Superior temporal gyrus (tissue), 1 donor: Measurements from ENCODE around the gene CHKB.
"Not testable (repeated sequence)": the region's sequence is repeated elsewhere in the genome, so short reads cannot be mapped to it uniquely, and the experiment has no call there.

ENCODE experiments used
- DNase-seq: peaks from one replicate; pipeline ENCODE4 v3.0.0-alpha.2; 2016; ENCODE audit errors: extremely low spot score

Gene CHKB, protein sequence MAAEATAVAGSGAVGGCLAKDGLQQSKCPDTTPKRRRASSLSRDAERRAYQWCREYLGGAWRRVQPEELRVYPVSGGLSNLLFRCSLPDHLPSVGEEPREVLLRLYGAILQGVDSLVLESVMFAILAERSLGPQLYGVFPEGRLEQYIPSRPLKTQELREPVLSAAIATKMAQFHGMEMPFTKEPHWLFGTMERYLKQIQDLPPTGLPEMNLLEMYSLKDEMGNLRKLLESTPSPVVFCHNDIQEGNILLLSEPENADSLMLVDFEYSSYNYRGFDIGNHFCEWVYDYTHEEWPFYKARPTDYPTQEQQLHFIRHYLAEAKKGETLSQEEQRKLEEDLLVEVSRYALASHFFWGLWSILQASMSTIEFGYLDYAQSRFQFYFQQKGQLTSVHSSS

DNA sequence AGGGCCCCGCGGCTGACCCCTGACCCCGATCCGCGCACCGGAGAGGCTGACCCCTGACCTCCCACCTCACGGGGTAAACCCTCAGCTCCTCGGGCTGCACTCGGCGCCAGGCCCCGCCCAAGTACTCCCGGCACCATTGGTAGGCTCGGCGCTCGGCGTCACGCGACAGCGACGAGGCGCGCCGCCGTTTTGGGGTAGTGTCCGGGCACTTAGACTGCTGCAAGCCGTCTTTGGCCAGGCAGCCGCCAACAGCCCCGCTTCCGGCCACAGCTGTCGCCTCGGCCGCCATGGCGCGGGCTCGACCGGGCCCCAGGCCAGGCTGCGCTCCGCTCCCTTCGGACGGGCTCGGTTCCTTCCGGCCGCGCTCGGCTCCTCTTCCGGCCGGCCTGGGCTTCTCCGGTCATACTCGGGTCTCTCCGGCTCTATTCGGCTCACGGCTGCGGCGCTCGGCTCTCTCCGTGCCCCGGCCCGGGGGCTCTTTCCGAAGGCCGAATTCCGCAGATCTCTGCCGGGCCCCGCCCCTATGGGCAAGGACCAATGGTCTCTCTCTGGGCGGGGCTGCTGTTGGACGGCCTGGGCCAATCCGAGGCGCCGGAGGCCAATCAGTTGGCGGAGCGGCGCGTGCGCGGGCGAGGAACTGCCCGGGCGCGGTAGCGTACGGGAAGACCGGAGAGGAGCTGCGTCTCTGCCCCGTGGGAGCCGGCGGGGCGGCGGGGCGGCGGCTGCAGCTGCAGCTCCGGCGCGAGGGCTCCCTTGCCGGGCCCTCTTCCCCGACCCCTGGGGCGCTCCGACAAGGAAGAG, at the start of gene CHKB:
Gene CHKB (minus strand): TSS at position 357 of the 801 bp plus-strand sequence. CDS start 68 bp downstream, at position 289.
- peak; percentile 99 for DNase-seq

DNA sequence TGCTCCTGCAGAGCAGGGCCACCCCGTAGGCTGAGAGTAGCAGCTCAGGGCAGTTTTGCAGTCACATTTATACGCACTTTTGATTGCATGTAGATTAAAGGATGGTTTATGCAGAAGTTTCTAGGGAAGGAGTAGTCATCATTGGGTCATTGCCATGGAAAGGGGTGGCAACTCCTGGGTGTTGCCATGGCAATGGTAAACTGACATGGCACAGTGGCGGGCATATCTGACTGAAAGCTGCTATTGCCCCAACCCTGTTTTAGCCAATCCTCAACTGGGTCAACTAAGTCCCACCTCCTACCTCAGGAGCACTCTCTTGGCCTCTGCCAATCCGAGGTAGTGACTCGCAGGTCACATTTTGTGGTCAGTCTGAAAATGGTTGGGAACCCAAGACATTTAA, 47.7 kb upstream of the CHKB start:
- no peak for DNase-seq

DNA sequence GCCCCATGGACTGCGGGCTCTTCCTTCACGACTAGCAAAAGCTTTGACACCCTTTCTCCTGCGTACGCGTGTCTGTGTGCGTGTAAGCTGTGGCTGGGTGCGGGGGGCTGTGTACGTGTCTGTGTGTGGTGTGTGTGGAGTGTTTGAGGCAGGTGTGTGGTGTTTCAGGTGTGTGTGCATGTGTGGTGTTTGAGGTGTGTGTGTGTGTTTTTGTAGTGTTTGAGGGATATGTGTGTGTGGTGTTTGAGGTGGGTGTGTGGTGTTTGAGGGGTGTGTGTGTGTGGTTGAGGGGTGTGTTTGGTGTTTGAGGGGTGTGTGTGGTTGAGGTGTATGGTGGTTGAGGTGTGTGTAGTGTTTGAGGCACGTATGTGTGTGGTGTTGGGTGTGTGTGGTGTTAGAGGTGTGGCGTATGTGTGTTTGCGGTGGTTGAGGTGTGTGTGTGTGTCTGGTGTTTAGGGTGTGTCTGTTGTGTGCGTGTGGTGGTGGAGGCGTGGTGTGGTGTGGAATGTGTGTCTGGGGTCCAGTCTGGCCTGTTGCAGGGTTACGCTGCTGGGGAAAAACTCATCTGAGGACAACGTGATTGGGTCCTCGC, 46.0 kb upstream of the CHKB start:
- DNase-seq, result no peak

DNA sequence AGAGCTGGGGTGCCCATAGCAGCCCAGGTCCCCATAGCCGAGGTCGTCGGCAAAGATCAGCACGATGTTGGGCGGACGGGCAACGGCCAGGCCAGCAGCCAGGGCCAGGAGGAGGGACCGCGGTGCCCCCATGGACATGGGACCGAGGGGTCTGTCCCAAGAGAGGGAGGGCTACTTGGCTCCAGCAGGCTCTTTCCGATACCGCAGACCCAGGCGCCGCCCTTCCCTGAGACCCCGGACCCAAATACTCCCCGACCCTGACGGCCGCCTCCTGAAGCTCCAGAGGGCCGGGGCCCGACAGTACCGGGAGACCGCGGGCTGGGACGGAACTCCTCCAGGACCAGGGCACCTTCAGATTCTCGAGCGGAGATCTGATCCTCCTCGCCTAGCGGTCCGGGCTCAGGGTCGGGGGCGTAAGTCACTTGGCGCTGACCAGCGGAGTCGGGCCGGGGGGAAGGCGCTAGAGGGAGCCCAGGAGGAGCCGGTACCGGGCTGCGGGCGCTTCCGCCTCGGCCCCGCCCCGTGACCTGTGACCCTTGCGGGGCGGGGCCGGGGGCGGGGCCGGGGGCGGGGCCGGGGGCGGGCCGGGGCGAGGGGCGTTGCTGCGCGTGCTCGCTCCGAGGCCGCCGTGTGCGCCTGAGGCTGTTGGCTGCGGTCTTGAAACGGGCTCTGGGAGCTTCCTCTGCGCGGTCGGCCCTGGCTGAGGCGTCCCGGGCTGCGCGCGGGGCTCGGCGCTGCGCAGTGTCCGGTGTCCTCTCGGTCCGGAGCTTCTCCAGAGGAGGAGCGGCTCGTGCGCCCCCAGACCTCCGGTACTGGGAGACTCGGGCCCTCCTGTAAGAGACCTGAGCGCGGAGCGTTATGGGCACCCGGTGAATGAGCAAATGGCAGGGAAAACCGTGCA, 45.2 kb upstream of the CHKB start, which contains the start of gene ARSA:
Gene ARSA (minus strand): TSS at position 511 of the 901 bp plus-strand sequence. CDS start 373 bp downstream, at position 138.
- DNase-seq, result peak; percentile 73

DNA sequence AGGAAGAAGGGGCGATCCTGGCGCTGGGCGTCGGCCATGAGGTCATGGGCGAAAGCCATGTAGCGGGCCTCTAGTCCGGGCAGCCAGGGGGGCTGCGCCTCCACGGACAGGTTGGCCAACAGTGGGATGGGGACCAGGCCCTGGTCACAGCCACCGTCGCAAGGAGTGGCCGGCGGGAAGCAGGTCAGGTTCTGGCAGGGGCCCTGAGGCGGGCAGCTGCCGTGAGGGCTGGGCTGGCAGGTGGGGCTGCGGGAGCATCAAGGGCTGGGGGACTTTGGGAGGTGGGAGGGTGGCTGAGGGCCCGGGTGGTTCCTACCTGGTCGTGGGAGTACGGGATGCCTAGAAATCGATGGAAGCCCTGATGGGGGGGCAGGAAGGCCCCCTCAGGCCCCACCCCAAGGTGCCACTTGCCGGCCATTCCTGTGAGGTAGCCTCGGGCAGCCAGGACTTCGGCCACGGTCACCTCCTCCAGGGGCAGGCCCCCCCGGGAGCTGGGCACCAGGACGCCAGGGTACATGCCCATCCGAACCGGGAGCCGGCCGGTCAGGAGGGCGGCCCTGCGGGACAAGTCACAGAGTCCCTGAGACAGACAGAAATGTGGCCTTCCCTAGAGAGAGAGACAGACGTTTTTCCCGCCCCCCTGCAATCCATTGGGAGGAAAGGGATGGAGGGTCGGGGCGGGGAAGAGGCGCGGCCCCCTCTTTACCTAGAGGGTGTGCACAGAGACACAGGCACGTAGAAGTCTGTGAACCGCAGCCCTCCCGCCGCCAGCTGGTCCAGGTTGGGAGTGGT, 44.4 kb upstream of the CHKB start:
- DNase-seq, result no peak

DNA sequence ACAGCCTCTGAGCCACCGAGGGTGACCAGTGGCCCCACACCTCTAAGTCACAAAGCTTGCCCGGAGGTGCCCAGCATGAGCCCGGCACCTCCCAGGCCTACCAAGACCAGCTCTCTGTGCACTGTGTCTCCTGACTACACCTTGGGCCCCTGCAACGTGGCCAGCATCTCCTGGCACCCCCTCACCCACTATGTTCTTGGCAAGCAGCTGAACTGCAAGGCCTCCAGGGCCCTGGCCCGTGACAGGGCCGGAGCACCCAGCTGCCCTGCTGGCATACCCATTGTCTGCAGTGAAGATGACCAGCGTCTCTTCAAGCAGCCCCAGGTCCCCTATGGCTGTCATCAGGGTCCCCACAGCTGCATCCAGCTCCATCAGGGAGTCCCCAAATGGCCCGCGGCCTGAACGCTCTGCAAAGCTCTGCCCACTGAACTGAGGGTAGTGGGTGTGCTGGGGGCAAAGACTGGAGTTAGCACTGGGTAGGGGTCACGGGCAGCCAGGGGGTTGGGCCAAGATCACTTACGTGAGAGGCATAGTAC, 43.7 kb upstream of the CHKB start:
- DNase-seq, result no peak

DNA sequence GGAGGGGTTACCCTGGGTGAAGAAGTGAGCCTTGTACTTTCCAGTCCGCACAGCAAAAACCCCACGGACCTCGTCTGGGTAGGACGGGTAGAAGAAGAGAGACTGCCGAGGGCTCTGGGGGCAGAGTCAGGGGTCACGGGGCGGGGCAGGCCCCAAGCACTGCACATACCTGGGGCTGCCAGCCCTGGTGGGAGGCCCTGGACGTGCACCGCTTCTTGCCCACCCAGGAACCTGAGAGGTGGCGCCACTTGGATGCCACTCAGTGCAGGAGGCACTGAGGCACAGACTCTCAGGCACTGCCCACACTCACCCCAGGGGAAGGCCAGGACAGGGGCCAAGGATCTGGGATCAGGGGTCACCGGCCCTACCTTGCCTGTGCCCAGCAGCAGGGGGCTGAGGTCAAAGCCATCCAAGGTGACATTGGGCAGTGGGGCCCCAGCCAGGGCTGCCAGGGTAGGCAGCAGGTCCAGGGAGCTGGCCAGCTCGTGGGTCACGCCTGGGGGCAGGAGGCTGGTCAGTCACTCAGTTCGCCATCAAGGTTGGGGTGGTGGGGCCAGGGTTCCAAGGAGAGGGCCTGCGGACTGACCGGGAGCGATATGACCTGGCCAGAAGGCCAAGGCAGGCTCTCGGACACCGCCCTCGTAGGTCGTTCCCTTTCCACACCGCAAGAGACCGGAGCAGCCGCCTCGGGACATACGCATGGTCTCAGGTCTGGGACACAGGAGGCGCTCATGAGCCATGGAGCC, 43.1 kb upstream of the CHKB start:
- no peak for DNase-seq

DNA sequence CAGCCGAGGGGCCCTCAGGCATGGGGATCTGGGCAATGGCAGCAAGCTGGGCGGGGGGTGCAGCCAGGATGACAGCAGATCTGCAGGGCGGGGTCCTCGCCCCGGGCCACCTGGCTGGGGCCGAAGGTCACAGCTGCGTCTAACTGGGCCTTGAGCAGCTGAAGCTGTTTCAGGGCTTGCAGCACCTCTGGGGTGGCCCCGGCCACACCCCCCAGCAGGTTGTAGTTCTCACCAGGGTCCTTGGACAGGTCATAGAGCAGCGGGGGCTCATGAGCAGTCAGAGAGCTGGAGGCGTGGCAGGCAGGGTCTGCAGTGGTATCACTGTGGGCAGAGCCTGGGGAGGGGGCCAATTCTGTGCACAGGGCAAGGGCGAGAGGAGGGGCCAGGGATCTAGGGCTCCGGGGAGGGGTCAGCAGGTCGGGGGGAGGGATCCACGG, 42.5 kb upstream of the CHKB start:
- no peak for DNase-seq

DNA sequence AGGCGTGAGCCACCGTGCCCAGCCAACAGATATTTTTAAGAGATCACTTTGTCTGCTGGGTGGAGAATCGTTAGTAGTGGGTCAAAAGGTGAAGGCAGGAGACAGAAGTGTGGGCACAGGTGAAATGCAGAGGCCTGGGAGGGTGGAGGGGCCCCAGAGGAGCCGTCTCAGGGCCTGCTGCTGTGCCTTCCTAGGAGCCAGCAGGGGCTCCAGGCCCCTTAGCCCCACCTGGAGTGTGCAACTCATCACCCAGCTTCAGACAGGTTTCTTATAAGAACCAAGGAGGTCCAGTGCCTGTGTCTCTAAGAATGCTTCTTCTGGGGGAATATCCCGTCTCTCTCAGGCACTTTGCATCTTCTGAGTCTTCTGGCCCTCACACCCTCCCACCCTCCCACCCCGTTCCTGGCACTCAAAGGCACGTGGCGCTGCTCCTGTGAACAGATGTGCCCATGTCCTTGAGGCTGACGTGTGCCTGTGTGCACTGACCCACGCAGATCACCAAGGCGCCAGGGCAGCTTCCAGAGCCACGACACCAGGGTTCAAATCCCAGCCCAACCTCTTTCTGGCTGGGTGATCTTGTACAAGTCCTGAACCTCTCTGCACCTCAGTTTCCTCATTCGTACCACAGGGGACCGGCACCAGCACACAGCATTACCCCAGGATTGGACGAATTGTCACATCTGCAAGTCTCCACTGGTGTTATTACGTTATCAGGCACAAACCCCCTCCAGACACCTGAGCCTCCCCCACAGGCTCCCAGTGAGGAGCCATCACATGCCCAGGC, 41.9 kb upstream of the CHKB start:
- no peak for DNase-seq

DNA sequence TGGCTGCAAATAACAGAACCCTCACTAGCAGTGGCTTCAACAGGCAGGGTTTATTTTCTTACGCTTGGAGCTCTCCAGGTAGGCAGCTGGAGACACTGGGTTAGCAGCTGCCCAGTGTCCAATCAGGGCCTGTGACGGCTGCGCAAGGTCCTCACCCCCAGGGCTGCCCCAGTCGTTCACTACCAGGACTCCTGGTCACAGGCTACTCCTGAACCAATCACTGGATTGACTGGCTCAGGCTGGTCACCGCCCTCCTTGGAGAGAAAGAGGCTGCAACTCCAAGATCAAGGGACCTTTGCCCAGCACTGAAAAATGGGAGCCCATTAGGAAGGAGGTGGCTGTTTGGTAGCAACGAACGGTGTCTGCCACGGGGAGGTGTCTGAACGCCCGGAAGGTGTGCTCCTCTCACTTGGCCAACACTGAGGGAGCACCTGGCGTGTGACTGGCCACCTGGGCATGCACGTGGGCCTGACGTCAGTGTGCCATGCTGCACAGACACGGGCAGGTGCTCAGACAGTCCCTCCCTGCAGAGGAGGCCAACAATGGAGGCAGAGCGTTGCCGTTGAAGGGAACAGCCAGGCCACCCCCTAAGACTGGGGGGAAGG, 40.2 kb upstream of the CHKB start:
- DNase-seq, result no peak

DNA sequence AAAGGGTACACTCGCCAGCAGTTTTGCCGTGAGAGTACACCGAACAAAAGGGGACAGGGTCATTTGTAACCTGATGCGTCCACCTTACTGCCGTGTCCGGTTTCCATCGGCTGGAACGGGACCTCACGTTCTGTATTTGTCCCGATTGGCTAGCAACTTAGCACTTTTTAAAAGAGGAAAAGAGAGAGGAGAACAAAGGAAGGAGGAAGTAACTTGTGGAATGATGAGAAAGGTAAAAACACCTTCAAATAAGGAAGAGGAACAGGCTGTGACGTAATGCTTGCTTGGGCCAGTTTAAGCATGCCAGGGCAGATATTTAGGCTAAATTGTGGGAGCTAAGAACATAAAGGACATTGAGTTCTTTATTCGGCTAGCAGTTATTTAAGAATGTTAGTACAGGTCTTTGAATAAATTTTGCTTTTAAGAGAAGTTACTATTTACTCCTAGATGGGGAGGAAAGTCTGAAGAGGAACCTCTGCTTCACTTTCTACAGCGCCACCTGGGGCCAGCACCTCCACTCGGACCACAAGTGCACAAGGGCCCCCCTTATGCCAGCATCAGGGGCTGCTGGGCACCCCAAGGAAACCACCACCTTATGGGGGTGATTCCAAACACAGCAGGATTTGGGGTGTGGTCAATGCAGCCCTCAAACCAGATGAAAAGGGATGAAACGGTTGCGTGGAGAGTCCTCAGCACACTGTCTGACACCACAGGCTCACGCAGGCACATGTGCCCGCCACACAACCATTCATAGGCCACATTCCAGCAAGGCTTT, 39.5 kb upstream of the CHKB start:
- DNase-seq, result peak; percentile 18

DNA sequence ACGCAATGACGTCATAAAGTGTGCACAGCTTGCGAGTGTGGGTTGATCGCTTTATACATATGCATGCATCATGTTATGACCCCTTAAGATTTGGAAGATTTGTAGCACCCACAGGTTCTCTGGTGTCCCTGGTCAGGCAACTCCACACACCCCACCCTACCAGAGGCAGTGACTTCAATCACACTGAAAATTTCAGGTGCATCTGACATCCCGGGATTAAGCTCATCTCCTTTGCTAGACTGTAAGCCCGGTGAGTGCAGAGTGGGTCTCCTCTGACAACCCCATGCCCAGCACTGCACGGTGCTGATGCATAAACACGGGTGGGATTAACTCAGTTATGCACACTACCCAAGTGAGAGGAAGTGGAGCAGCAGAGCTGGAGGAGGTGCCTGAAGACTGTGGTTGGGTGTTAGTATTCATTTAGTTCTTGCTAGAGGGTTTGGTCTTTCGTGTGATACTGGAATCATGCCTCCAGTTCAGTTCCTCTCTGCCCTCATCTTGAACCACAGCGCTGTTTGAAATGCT, 38.8 kb upstream of the CHKB start:
- peak; percentile 56 for DNase-seq

DNA sequence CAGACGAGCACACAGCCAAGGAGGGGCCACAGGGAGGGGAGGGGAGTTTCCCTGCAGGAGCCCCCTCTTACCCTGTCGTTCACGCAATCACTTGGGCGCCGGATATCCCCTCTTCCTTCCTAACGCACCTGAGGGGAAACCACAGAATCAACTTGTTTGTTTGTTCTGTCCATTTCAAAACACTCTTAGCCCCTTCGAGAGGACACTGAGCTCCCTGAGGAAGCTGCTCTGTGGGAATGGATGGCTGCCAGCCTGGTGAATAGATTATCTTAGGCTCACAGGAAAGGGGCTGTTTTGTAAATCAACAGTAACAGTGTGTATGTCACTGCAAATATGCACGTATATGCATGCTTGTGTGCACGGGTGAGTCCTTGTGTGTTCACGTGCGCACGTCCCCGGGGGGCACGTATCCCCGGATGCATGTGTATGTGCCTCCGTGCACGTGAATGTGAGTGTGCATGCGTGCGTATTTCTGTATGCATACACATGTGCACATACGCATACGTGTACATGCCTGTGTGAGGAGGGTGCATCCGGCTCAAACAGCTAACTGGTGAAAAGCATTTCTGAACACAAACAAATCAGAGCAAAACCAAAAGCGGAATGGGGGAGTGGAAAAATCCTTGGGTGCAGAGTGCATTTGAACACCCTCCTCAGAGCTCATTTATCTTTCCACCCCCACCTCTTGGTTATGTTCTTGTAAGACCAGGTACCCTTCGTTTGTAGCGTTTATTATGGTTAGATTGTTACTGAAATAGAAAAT, 38.1 kb upstream of the CHKB start:
- peak; percentile 88 for DNase-seq

DNA sequence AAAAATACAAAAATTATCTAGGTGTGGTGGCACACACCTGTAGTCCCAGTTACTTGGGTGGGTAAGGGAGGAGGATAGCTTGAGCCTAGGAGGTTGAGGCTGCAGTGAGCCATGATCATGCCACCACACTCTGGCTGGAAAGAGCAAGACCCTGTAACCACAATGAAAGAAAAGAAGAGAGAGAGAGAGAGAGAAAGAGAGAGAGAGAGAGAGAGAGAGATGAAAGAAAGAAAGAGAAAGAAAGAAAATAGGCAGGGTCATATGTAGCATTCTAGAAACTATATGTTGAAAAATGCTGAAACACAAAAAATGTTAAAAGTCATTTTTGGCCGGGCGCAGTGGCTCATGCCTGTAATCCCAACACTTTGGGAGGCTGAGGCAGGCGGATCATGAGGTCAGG, 31.6 kb upstream of the CHKB start:
- DNase-seq, result not testable (repeated sequence)

DNA sequence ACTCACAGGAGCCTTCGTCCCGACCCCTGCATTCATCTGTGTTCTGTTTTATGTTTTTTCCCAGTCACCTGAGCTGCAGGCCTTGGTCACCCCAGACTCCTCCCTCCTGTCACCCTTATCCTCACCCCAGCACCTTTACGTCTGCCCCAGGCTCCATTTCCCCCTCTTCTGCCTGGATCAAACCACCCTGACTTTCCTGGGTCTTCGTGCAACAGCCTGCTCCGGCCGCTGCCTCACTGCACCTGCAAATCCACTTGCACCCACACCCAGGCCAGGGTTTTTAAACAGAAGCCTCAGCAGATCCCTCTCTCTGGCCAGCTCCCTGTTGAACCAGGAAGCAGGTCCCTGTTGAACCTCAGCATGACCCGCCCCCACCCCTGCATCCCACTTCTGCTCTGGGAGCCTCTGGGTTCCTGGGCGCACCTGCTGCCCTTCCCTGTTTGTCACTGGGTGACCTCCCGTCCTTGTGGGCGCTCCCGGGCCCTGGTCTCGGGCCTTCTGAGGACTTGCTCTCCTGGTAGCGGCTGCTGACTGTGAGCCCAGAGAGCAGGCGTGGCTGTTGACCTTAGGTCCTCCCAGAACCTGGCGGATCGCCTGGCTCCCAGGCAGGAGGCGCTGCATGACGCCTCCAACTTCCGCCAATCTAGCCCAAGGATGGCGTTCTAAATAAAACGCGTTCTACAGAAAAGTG, 30.8 kb upstream of the CHKB start:
- DNase-seq, result no peak
